Inflammatory macrophage treated with lipopolysaccharide for 4 hours (primary cell): ENCODE results near the gene IGFLR1.
A peak's percentile ranks its signal among the peaks of the same experiment; 100 is the strongest.

Experiments used
- DNase-seq: peaks from one replicate; pipeline ENCODE4 v3.0.0-alpha.2; 2020

Gene IGFLR1

GRCh38 chr19:35755550-35756376 lies 13.5 kb upstream of the IGFLR1 start:
- no peak for DNase-seq

DNA sequence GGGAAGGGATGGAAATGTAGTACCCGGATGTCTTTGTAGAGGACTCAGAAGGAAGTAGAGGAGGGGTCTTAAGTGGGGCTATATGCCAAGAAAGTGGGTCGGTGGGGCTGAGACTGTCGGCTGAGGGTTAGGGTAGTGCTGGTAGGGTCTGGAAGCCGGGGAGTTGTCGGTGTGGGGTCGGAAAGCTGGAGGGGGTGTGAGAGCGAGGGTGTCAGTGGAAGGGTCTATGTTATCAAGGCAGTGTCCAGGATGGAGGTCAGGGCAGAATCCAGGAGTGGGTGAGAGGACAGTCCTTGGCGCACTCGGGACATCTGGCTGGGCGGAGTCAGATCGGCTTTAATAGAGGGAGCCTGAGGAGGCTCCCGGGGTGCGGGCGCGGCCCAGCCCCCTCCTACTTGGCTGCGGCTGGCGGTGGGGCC lies 12.9 kb upstream of the IGFLR1 start:
- no peak for DNase-seq

DNA sequence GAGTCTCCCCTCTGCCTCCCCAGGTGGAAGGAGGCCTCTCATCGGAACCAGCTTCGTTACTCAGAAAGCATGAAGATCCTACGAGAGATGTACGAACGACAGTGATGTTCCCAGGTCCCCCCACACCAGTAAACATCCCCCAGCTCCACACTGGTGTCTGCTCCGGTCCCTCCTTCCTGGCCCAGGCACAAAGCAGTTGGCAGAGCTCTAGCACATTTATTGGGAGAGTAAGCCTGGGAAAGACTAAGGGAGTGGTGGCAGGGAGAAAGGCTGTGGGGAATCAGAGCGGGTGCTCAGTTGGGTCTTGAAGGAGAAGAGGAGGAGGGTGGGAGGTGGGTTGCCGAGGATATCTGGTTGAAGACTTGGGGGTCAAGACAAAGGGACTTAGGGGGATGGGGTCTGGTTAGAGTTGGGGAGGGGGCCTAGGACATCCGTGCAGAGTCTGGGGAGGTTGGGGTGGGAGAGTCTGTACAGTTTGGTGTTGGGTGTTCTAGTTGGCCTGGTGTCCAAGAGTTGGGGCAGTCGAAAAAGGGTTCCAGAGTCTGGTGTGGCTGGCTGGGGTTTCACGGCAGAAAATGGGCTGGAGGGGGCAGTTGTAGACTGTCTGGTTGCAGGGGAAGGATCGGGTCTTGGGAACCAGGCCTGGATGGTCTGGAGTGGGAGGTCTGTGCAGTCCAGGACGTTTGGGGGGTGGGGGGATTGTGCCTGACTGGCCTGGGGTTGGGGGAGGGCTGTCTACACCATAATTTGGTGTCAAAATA lies 12.3 kb upstream of the IGFLR1 start:
- DNase-seq: no peak

DNA sequence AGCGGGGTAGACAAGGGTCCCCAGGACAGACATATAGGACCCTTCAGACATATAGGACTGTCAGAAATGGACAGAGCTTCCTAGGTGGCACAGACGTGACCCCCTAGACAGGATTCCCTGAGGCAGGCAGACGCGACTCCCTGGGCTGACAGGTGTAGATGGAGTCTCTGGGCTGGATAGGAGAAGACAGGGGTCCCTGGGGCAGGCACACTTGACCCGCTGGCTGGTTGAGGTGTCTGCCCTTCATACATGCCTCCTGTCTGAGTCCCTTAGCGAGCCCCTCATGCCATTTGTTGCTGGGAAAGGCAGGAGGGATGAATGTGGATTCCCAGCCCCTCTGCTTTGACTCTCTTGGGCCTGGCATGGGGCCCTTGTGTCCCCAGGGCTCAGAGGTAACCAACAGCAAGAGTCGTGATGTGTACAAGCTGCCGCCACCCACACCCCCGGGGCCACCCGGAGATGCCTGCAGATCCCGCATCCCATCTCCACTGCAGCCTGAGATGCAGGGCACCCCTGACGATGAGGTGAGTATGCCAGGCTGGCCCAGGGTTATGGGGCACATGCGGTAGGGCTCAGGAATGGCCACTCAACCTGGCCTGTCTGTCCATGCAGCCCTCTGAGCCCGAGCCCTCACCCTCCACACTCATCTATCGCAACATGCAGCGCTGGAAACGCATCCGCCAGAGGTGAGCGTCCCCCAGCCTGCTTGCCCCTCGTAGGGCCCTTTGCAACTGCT lies 11.6 kb upstream of the IGFLR1 start:
- DNase-seq: no peak

DNA sequence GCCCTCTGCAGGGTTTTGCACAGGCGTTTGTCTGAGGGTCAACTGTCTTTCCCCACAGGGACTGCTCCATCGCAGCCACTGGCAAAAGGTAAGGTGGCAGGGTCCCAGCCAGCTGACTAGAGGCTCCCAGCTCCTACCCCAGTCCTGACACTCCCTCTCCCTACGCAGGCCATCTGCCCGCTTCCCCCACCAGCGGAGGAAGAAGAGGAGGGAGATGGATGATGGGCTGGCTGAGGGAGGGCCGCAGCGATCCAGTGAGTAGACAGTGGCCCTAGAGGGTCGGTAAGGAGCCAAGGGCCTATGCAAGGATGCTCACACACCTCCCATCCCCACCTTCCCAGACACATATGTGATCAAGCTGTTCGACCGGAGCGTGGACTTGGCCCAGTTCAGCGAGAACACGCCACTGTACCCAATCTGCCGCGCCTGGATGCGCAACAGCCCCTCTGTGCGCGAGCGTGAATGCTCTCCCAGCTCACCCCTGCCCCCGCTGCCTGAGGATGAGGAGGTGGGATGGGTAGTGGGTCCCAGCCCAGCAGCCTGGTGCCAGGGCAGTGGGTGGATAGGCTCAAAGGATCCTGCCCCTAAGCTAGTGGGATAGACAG lies 10.6 kb upstream of the IGFLR1 start:
- DNase-seq: no peak

- no peak for DNase-seq
Measured at GRCh38 chr19:35751839-35752745, 9.8 kb upstream of the IGFLR1 start.

GRCh38 chr19:35750167-35750566 lies 7.9 kb upstream of the IGFLR1 start:
- no peak for DNase-seq

DNA sequence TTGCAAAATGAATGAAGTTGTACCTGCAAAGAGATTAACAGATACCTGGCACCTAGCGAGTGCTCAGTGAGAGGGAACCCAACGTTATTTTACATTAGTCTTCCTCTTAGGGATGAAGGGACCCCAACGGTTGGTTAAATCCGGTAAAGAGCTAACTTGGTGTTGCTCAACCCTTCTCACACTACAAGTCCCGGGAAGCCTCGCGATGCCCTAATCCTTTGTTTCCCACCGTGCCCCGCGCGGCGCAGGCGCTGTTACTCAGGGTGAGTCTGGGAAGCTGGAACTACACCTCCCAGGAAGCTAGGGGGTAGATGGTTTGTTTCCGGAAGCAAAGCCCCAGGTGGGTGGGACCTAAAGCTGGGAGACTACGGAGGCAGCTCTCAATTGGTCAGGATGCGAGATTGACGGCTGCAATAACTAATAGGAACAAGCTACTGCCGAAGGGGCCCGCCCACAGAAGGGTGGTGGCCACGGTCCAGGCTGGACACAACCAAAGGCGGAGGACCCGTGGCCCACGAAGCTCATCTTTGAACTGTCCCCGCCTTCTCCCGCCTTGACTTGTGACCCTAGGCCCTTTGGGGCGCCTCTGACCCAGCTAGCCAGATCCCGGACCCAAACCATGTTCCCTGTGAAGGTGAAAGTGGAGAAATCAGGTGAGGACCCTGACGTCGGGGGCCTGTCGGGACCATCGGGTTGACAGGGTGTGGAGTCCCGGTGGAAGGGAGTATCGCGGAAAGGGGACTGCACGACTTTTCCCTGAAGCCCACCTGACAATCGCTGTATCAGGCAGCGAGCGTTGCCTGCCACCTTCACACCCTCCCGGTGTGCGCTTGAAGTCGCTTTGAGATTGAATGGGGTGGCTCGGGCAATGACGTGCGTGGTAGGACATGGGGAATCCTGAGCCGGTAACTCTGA lies 6.1 kb upstream of the IGFLR1 start, which contains the start of gene LIN37:
Gene LIN37 (plus strand): TSS at position 471 of the 915 bp plus-strand sequence. CDS start 149 bp downstream, at position 620.
- peak; percentile 99 for DNase-seq

GRCh38 chr19:35746531-35746930 lies 4.3 kb upstream of the IGFLR1 start:
- no peak for DNase-seq

DNA sequence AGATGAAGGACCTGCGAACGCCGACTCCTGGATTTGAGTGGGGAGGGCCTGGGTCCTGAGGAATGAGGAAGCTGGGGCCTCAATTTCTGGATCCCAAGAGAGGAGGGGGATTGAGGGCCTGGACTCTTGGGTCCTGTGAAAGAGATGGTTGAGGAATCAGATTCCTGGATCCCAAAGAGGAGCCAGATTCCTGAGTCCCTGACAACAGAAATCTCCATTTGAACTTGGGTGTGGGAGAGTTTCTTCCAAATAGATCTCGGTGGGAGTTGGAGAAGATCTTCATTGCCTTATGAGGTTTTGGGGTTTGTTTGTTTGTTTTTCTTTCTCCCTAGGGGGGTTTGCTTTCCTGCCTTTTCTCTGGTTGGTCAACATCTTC lies 3.8 kb upstream of the IGFLR1 start:
- no peak for DNase-seq

GRCh38 chr19:35745328-35746086 lies 3.3 kb upstream of the IGFLR1 start, which contains the start of the genes PSENEN and U2AF1L4:
TSS of gene PSENEN (plus strand) at chr19:35745651. CDS start at chr19:35745931, 280 bp downstream.
TSS of gene U2AF1L4 (minus strand) at chr19:35745418. CDS start at chr19:35745391, 27 bp downstream.
- peak; percentile 100 for DNase-seq

GRCh38 chr19:35744430-35745327 lies 2.4 kb upstream of the IGFLR1 start:
- DNase-seq: peak; percentile 98

- no peak for DNase-seq
Measured at GRCh38 chr19:35743640-35744429, 1.6 kb upstream of the IGFLR1 start.

- DNase-seq: no peak
Measured at GRCh38 chr19:35741203-35741515, 1.1 kb downstream of the IGFLR1 start.

DNA sequence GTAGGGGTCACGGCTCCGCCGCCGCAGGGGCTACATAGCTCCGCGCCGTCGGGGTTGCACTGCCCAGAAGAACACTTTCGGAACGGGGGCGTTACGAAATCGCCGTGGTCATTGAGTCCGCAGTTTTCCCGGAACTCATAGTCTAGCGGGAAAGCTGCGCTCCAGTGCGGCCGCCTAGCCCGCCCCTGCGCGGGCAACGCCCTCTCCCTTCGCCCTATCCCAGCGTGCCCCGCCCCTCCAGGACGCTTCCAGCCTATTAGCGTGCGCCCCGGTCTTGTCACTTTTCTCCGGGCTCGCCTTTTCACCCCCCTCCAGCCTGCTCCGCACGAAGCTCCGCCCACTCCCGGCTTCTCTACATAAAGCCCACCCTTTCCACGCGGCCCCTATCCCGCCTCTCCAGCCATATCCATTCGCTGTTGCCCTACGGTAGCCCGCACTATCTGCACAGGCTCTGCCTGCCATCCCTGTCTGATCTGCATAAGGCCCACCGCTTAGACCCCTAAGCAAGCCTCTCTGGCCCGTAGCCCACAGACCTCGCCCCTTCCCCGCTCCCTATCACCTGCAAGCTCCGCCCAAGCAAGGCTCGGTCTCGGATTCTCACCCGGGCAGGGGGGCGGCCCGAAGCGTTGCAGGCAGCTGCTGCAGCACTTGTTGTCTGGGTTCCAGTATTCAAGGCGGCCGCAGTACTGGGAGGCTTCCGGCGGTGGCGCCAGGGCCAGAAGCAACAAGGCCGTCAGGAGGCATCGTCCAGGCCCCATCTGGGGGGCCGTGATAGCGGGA lies 1.6 kb downstream of the IGFLR1 start:
- DNase-seq: peak; percentile 98

- DNase-seq: no peak
Measured at GRCh38 chr19:35740108-35740422, 2.2 kb downstream of the IGFLR1 start.
